Hippocampal formation (tissue), 2 donors: ENCODE measurements around the gene GABRG3.
"Not testable (repeated sequence)": the region's sequence is repeated elsewhere in the genome, so short reads cannot be mapped to it uniquely, and the experiment has no call there.

Source experiments
- DNase-seq, 2 donors: peaks; one replicate each; lab custom pipeline; 2025; lab: John Stamatoyannopoulos, UW

The GABRG3 gene

GRCh38 chr15:27341780-27342343 lies 370.9 kb downstream of the GABRG3 start:
- DNase-seq = no peak

GRCh38 chr15:27342991-27343390 lies 372.0 kb downstream of the GABRG3 start:
- DNase-seq = no peak

GRCh38 chr15:27352136-27352535 lies 381.2 kb downstream of the GABRG3 start:
- no peak for DNase-seq

- no peak for DNase-seq
These were observed 382.9 kb downstream of the GABRG3 start for GRCh38 chr15:27353856-27354255.

- DNase-seq = peak in 1 of 2 donors; percentile 8
These were observed 387.9 kb downstream of the GABRG3 start for GRCh38 chr15:27358751-27359434.

GRCh38 chr15:27359586-27359985 lies 388.6 kb downstream of the GABRG3 start:
- no peak for DNase-seq

GRCh38 chr15:27360316-27360715 lies 389.3 kb downstream of the GABRG3 start:
- no peak for DNase-seq

GRCh38 chr15:27361438-27361837 lies 390.5 kb downstream of the GABRG3 start:
- no peak for DNase-seq

GRCh38 chr15:27365456-27365855 lies 394.5 kb downstream of the GABRG3 start:
- DNase-seq = no peak

- DNase-seq = not testable (repeated sequence)
These were observed 406.4 kb downstream of the GABRG3 start for GRCh38 chr15:27377391-27377790.

GRCh38 chr15:27382361-27383025 lies 411.5 kb downstream of the GABRG3 start:
- no peak for DNase-seq

- DNase-seq = no peak
These were observed 412.7 kb downstream of the GABRG3 start for GRCh38 chr15:27383726-27384125.

- DNase-seq = no peak
These were observed 421.2 kb downstream of the GABRG3 start for GRCh38 chr15:27392163-27392562.

- DNase-seq = no peak
These were observed 425.5 kb downstream of the GABRG3 start for GRCh38 chr15:27396521-27396920.

GRCh38 chr15:27396996-27397395 lies 426.0 kb downstream of the GABRG3 start:
- no peak for DNase-seq

- DNase-seq = no peak
These were observed 427.7 kb downstream of the GABRG3 start for GRCh38 chr15:27398631-27399161.

GRCh38 chr15:27399241-27399640 lies 428.3 kb downstream of the GABRG3 start:
- no peak for DNase-seq

- DNase-seq = no peak
These were observed 430.5 kb downstream of the GABRG3 start for GRCh38 chr15:27401471-27401870.

- DNase-seq = no peak
These were observed 437.4 kb downstream of the GABRG3 start for GRCh38 chr15:27408428-27408827.

- no peak for DNase-seq
These were observed 440.1 kb downstream of the GABRG3 start for GRCh38 chr15:27410996-27411605.

- no peak for DNase-seq
These were observed 441.4 kb downstream of the GABRG3 start for GRCh38 chr15:27412415-27412814.

GRCh38 chr15:27414168-27414870 lies 443.3 kb downstream of the GABRG3 start:
- DNase-seq = no peak
